GM19023 (cell line): ENCODE results near the gene SCMH1.

ENCODE experiments used
- ATAC-seq: cut with Tn5 transposase; IDR thresholded peaks from one replicate; pipeline ENCODE4 v1.9.1; 2021; ENCODE audit warnings: mild to moderate bottlenecking, moderate library complexity; ENCODE audit not compliant: unreplicated experiment

The SCMH1 gene

DNA sequence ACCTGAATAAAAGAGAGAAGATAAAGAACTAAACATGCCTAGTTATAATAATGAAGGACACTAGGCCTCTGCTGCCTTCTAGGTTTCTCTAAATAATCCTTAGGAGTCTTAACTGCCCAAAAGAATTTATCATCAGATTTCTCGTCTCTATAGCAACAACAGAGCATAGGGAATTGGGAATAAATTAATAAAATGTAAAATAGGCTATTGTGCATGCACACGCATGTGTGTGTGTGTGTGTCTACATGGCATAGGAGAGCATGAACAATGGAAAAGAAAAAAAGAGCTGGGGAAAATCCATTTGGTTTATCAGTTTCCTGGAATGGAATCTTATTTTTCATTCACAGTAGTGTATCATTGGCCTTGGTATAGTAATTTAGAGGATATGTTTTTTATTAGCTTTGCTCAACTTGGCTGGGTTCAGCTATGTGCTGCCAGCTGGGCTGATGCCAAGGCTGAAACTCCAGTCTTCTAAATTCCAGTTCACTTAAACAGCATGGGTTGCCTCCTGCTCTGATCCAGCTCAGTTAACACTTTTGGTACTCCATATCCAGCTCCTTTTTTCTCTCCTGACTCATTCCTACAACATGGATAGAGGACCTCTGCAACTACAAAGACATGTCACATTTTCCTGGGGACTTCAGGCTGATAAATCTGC, 140.0 kb downstream of the SCMH1 start:
- no peak for ATAC-seq

DNA sequence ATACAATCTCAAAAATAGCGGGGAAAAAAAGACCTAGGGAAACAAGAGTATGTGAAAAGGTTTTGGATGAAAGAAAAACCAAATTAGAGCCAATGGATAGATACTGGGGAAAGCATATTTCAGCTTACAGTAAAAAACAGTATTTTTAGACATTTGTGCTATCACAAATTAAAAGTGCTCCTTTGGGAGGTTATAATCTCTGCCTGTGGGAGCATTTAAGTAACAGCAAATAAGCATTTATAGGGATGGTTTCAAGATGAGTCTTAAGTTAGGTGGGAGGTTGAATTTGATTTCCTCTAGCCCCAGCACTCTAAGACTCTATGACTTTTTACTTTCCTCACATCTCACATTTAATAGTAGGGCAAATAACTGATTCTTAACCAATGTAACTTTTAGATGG, 141.0 kb downstream of the SCMH1 start:
- ATAC-seq = no peak

DNA sequence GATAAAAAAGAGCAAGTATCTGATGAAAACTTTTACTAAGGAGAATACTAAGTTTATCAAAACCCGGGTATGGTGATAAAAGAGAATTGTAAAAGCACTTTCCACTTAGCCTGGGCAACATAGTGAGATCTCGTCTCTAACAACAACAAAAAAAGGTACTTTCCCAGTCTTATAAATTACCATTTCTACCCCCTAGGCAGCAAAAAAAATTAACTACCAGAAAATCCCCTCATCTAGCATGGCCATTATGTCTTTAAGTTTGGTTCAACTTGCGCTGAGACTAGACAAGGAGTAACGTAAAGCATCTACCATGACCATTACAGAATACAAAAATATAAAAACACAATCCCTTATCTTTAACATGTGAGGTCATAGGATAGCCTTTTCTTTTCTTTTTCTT, 141.9 kb downstream of the SCMH1 start:
- ATAC-seq = no peak

DNA sequence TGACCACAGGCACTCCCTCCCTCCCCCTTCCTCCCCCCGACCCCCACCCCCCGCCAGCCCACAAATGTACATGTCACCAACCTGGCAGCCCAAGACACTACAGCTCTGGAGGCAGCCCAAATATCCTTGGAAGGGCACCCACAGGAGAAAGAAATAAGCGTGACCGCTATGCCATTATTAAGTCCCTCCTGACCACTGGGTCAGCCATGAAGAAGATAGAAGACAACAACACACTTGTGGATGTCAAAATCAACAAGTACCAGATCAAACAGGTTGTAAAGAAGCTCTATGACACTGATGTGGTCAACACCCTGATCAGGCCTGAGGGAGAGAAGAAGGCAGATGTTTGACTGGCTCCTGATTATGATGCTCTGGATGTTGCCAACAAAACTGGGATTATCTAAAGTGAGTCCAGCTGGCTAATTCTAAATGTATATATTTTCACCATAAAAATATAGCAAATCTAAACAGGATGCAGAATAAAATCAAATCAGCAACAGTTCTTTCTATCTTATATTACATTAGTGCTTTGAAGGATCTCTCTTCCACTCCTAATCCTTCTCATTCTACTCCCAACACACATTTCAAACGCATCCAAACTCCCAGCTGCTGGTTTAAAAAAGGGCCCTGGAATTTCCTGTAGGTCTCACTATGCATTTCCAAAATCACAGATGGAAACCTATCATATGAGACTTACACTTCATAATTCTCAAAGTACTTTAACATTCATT, 143.2 kb downstream of the SCMH1 start:
- no peak for ATAC-seq

DNA sequence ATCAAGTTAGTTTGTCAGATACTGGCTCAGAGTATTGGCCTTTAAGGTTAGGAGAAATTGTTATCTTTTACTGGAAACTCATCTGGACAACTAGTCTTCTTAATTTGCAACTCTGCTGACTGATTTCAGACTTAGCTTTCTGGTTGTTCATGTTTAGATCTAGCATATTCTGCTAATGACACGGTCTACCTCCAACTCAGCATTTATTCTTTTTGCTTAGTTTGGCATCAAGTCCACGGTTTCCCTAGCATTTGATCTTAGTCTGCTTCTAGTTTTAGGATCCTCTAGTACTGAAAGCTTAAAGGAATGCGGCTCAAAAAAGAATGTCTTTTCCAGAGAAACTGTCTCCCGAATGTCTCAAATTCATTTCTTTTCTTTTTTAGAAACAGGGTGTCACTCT, 145.0 kb downstream of the SCMH1 start:
- no peak for ATAC-seq

DNA sequence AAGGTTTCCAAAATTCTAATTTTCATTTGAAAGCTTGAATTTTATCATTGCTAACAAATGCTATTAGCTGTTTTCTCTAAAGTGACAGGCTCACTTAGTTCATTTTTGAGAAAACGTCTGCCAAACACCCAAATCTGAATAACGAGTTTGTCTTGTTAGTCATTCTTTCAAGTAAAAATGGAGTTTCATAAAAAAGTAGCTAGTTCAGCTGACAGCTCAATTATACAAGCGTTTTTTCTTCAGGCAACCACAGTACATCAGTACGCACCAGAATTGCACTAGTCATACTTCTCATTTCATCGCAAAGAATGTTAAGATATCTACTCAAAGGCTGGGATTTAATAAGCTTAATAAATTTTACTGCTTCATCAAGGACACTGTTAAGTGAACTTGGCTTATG, 148.3 kb downstream of the SCMH1 start:
- ATAC-seq = no peak

DNA sequence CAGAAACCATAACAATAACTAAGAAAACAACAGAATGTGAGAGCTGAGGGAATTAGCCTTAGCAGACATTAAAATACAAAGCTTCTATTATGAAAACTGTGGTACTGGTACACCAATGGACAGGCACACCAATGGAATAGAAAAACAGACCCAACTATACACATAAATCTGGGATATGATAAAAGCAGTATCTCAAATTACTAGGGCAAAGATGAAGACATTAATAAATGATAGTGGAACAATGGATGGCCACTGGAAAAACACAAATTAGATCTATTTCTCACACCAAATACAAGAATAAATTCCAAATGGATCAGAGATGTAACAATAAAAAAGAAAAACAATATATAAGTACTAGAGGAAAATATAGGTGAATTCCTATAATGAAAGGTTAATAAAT, 155.2 kb downstream of the SCMH1 start:
- ATAC-seq = no peak

DNA sequence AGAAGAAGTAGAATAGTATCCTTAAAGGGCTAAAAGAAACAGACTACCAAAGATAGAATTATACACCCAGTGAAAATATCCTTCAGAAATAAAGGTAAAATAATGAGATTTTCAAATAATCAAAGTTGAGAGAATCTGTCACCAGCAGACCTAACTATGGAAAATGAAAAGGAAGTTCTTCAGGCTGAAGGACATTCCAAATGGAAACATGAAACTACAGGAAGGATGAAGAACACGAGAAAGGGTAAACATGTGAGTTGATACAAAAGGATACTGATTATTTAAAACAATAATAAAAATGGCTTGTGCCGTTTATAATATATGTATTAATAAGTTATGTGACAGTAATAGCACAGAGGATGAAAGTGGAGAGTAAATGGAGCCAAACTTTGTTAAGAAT, 163.5 kb downstream of the SCMH1 start:
- ATAC-seq = no peak

DNA sequence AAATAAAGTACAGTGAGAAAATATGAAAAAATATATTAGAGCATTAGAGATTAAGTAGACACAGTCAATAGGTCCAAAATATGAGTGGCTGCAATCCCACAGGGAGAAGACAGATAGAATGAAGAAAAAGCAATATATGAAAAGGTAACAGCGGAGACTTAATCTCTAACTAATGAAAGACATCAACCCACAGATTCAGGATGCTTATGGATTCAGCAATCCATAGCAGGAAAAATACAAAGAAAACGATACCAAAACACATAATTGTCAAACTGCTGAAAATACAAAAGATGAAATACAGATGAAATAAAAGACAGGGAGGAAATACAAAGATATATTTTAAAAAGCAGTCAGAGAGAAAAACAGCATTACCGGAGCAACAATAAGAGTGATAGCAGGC, 163.9 kb downstream of the SCMH1 start:
- ATAC-seq = no peak

DNA sequence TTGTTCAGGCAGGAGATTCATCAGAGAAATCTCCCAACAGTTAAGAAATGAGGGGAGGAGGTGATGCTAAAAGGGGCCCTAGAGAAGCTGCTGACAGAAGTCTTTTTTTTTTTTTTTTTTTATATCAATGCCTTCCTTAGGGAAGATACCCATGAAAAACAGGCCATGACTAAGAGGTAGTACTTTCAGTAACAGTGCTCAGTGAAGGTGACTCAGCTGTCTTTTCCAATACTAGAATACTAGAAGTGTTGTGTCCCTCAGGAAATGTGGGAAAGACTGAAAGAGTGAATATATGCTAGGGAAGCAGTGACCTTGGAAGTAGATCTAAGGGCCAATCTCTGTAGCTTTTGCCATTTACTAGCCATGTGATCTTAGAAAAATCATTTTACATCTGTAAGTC, 168.1 kb downstream of the SCMH1 start:
- ATAC-seq = no peak

DNA sequence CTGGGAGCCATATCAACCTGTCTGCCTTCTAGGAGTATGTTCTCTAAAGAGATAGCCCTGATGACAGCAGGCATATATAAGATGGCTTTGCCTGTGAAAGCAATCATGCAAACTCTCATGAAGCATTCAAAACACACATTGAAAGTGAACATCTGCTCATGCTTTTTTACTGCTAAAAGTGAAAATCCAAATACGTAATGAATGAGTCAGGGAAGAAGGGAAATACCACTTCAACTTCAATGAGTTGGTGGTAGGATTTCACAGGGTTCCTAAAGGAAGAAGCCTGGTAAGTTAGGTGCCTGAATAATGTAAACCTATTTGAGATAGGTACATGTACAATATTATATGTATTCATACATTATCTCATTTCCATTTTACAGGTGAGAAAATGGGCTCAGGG, 170.1 kb downstream of the SCMH1 start:
- ATAC-seq = no peak

DNA sequence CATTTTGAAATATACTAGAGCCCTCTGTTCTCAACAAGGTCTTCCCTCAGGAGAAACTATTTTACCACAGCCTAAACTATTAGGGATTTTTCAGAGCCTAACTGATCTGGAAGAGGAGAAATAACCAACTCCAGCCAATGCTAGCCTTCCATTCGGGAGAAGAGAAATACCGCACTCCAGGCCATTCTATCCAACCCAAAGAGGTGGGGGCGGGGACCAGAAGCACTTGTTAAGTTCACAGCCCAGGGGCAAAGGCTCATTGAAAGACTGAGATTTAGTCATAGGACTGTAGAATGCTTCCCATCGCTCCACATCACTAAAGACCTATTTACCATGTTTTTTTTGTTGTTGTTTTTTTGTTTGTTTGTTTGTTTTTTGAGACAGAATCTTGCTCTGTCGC, 185.2 kb downstream of the SCMH1 start:
- no peak for ATAC-seq

DNA sequence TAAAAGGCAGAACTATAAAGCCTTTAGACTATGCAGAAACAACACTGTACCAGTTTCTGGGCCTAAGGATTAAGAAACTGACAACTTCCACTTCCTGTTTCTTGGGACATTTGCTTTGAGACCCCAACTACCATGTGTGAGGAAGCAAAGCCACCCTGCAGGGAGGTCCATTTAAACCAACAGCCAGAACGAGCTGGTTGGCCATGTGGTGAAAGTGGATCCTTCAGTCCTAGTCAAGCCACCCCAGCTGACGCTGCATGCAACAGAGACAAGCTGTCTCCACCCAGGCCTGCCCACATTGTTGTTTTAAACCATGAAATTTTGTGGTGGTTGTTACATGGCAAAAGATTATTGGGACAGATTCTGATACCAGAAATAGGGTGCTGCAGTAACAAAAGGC, 188.8 kb downstream of the SCMH1 start:
- no peak for ATAC-seq

DNA sequence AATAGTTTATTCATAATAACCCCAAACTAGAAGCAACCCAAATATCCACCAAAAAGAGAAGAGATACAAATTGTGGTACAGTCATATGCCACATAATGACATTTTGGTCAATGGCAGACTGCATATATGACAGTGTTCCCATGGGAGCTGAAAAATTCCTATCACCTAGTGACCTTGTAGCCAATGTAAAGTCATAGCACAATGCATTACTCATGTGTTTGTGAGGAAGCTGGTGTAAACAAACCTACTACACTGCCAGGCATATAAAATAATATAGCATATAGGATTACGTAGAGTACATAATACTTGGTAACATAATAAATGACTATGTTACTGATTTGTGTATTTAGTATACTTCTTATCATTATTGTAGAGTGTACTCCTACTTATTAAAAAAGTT, 191.1 kb downstream of the SCMH1 start:
- no peak for ATAC-seq

DNA sequence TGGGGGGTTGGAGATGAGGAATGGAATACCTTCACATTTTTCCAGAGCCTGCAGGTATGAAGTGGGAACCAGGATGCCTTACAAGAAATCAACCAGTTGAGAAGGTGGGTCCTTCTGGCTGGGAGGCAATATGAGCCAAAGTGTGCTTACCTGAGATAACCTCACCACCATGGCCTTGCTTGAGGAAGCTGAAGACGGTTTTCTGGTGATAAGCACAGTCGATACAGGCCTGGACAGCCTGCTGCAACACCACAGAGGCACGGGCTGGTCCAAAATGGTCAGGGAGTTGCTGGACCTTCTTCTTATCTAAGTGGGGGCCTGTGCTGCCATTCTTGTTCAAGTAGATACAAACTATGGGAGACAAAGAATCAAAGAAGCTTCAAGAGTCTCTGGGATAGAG, 193.6 kb downstream of the SCMH1 start:
- ATAC-seq = no peak

DNA sequence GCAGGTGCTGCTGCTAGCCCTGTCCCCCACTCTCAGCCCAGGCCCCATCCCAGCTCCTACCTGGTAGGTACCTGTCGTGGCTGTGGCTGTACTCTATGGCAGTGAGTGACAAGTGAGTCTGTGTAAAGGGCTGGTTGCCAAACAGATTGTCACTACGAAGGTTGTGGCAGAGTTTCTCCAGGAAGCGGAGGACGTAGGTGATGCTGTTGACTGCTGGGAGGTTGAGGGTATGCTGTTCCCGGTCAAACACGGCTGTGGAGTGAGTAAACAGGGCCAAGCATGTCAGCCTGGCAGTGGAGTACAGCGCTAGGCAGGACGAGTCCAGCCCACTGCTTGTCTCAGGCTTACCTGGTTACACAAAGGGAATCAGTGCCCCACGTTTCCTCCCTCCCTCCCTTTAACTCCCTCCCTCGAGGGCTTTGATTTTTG, 195.7 kb downstream of the SCMH1 start:
- no peak for ATAC-seq

DNA sequence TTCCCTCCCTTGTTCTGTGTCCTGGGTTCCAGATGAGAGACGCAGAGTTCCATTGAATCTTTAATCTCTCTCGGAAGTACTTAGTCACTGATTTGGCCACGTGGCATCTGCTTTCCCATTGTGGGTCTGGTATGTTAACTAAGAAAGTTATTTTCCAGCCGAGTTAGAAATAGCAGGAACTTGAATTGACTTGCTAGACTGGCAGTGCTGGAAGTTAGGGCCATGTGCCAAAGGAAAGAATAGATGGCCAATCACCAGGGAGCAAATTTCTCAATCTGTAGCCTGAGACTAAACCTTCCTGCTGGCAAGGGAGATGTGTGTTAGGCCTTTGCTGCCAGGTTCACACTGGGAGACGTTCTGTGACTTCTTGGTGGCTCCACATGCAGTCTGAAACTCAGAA, 196.4 kb downstream of the SCMH1 start:
- ATAC-seq = no peak

DNA sequence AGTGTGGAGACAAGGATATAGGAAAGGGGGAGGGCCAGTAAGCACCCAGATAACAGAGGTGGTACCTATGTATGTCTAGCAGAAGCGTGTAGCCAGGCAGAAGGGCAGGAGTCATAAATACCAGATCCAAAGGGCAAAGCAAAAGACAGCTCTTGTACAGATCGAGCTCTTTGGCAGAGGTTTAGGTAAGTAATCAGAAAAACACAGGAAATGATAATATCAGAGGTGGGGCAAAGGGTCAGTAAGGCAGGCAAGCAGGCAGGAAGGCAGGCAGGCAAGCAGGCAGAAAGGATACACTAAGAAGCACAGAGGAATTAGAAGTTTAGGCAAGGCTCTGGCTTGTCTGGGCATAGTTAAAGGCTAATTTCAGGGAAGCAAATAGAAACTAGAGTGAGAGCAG, 197.9 kb downstream of the SCMH1 start:
- ATAC-seq = no peak

DNA sequence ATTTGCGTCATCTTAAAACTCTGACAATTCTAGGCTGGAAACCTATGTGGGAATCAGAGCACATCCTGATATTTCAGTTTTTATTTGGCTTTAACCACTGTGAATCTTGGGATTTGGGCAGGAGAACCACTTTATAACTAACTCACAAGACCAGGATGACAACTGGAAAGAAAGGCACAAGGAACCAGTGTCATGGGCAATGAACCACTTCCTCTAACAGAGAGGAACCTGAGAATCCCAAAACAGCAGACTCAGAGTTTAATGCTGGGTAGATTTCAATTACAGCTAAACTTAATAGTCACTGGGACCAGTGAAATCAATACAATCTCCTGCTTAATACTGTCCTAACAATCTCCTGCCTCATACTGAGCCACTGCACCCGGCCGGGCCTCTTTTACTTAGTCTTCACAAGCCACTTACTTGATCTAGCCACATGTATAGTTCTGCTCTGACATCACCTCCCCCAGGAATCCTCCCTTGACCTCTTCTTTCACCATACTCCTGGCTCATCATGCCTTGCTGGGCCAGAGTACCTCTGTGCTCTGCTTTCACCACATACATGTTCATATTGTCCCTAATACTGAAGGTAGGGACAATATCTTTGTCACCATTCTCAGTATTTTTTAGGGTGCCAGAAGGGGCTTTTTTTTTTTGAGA, 200.4 kb downstream of the SCMH1 start:
- no peak for ATAC-seq

DNA sequence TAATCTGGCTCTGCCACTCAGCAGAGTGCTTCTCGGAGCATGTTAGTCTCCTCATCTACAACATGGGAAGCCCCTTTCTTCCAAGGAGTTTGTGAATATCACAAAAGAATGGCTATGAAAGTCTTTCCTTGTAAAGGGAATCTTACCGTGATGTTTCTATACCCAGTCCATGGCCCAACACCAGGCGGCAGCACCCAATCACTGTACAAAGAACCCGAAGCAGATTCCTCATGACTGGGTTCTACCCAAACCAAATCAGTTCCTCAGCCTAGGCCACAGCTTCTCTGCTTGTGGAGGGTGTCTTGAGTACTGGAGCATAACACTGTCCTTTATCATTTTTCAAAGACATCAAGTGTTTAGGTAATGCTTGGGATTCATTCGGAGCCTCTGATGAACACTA, 204.0 kb downstream of the SCMH1 start:
- no peak for ATAC-seq

DNA sequence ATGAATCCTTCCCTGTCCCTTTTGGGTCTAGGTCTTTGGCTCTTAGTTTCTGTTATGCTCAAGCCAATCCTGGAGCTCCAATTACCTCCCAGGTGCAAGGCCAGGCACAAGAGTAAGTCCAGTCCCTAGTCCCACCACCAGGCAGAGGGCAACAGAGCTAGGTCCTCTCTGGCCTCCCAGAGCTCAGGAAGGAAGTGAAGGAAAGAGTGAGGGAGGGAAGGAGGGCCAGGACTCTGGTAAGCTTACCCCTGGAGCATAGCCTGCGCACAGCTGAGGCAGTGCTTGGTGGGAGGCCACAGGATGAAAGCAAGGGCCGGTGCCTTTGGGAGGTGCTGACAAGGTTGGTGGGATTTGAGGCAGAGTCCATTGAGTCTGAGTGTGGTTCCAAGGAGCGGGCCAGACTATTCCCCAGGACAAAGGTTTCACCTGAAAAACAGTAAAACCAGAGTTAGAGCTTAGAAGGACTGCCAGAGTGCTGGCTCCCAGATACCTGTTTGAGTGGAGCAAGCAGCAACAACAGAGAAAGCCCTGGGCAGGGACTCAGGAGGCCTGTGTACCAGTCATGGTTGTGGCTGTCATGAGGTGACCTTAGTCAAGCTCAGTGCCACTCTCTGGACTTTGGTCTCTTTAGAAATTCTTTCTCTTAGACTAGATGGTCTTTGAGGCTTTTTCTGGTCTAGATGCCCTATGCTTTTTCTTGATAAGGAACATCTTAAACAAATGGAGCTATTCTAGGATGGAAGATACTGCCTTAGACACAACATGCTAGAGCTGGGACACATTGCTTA, 204.8 kb downstream of the SCMH1 start:
- no peak for ATAC-seq

DNA sequence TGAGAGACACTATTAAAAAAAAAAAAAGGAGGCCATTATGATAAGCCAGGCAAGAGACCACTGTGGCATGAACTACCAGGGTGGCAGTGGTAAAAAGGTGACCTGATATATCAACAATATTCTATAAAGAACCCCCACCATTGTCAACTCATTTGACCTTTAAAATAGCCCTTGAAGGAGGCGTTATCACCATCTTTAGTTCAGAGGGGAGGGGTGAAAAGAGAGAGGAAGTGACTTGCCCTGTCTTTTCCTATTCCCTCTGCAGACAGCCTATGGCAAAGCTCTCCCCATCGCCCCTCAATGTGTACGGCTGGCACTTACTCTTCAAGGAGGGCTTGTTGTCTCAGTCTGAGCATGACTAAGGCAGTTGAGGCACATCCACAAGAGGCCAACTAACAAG, 208.8 kb downstream of the SCMH1 start:
- ATAC-seq = no peak
